NAMALWA (cell line): ENCODE data around the gene ICAM5.
"Not testable (repeated sequence)": the region's sequence is repeated elsewhere in the genome, so short reads cannot be mapped to it uniquely, and the experiment has no call there.

ENCODE experiments used
- DNase-seq: peaks from one replicate; pipeline ENCODE4 v3.0.0-alpha.2; 2015; ENCODE audit warnings: low spot score

The ICAM5 gene

DNA sequence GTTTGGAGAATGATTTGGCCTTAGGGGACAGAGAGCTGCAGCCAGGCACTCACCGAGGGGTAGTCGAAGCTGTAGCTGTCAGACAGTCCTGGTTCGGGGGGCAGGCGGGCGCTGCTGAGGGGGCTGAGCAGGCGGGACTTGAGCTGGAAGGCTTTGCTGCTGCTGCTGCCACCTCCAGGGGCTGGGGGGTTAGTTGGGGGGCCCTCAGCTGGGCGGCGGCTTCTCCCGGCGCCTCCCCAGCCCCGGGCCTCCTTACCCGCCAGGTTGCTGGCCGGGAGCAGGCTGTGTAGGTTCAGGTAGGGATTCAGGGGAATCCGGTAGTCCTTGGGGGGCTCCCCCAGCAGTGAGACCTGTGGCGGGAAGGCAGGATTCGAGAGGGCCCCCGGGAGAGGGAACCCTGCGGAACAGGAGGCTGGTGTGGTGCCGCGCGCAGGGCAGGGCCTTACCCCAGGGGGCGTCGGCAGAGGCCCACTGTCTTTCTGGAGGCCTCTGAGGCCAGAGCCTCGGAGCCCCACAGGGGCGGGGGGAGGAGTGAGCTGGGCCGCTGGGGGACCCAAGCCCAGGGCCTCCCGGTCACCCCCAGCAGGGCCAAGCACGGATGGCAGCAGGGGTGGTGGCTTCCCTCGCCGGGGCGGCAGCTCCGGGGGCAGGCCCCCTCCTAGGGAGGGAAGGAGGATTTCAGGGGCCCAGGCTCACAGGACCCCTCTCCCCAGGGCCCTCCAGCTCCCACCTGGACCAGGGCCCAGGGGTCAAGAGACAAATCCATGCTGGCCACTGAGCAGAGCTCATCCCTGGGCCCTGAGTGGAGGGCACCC lies 31.1 kb downstream of the ICAM5 start:
- DNase-seq: no peak

- no peak for DNase-seq
Observed at GRCh38 chr19:10321417-10321797, 31.7 kb downstream of the ICAM5 start.

- no peak for DNase-seq
Observed at GRCh38 chr19:10321874-10322835, 32.4 kb downstream of the ICAM5 start.

GRCh38 chr19:10325732-10326131 lies 36.0 kb downstream of the ICAM5 start:
- DNase-seq: no peak

DNA sequence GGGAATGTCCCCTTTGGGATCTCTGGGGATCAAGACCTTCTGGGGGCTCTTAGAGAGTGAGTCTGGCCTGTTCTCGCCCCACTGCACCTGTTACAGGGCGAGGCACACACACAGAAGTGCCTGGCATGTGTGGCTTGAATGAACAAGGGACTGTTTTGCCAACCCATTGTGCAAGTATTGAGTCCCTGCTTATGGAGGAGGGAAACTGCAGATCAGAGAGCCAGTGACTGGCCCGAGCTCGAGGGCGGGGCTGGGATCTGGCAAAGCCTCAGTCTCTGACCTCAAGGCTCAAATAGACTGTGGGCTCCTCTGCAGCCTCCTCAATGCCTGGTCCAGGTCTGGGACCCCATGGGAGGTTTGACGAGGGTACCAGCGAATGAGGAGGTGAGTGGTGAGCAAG lies 38.0 kb downstream of the ICAM5 start:
- DNase-seq: no peak

GRCh38 chr19:10328558-10329429 lies 39.0 kb downstream of the ICAM5 start:
- no peak for DNase-seq

DNA sequence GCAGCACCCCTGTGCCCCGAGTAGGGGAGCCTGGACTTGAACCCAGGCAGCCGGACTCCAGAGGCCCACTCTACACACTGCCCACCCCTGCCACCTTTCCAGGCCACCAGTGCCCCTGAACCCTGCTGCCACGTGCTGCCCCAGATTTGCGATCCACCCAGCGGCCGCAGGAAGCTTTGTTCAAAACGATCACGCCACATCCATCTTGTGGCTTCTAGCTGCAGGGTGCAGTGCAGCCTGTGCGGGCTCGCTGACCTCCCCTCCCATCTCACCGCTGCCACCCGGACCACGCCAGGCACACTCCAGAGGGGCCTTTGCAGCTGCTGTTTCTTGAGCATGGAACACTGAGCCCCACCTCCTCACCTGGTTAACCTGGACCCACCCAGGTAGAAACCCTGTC lies 39.8 kb downstream of the ICAM5 start:
- no peak for DNase-seq

DNA sequence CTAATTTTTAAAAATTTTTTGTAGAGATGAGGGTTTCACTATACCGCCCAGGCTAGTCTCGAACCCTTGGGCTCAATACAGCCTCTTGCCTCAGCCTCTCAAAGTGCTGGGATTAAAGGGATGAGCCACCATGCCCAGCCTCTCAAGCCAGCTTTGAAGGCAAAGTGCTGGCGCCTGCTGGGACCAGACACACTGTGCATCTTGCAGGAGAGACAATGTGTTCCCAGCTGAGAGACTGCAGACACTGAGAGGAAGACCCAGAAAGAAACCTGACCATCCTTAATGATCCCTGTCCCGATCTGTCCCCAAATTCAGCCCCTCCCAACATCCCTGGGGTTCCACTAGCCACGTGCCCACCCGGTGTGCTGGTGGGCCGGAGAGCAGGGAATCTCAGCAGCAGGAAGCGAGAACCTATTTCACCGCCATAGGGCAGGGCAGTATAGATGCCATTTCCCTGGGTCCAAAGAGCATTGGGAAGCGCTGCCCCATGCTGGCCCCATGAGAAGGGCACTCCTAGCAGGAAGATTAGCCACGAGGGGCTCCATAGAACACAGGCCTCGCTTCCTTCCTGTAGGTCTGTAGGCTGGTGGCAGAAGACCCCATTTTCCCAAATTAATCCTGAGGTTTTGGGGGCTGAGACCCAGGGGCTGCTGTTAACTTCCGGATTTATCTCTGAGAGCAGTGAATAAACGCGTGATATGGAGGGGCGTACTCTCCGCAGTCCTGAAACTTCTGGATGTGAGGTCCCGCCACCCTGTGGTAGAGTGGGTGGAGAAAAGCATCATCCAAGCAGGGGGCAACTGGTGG lies 42.6 kb downstream of the ICAM5 start:
- no peak for DNase-seq

DNA sequence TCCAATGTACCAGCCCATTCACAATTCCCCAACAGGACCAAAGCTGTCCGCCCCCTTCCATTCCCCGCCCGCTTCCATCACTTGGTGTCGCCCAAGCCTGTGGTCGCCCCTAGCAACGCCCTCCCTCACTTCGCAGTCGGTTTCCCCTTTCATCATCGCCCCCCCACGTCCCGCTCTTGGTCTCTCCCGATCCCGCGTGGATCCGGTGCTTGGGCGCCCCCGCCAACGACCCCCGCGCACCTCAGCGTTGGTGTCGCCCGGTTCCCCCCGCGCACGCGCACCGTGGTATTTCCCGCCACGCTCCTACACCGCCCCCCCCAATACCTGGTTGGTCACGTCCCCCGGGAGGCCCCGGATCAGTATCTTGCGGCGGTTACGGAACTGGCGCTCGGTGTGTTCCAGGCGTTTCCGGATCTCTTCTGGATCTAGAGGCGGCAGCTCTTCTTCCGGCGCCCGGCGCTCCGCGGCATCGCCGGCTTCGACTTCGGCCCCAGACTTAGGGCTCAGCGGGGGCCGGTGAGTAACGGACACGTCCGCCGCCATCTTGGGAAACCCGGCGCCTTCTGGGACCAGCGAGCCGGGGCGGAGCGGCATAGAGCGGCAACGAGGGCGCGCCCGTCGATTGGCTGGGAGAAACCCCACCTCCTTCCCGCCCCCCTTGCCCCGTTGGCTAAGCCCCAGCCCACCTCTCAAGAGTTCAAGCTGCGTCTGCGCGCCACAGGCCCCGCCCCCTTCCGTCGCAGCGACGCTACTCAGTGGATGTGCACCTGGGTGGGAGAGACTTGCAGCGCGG lies 43.4 kb downstream of the ICAM5 start, which contains the start of gene RAVER1:
Gene RAVER1 (minus strand): TSS at position 565 of the 793 bp plus-strand sequence. CDS start 22 bp downstream, at position 543.
- DNase-seq: peak; percentile 97

DNA sequence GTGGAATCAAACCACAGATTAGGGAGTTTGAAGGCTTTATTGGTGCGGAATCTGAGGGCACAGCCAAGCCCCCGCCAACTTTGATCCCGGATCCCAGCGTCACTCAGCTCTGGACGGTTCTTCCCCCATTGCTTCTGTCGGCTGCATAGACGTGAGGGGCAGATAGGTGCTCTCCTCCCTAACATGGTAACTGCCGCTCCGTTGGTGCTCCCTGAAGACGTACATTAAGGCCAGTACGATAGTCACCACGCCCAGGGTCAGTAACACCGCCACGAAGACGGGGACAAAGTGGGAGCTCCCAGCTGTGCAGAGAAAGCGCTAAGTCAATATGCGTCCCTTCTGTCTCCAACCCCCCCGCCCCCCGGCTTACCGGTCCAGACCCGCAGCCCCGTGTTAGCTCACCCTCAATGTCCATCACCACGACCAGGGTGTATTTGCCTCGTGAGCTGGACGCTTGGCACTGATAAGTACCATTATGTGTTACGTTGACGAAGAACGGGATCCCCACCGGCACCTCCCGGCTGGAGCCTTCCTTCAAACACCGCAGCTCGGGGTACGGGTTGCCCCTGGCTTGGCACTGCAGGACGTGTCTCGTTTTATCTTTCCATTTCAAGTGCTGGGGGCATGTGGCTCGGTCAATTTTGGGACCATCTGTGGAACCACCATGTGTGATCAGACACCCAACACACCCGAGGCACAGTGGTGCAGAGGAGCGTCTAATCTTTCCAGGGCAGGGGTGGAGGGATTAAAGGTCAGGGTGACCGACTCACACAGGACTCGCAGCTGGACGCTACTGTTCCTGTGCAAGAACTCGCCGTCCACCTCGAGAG lies 44.2 kb downstream of the ICAM5 start:
- no peak for DNase-seq

- DNase-seq: peak; percentile 77
Observed at GRCh38 chr19:10334588-10335351, 45.0 kb downstream of the ICAM5 start.

DNA sequence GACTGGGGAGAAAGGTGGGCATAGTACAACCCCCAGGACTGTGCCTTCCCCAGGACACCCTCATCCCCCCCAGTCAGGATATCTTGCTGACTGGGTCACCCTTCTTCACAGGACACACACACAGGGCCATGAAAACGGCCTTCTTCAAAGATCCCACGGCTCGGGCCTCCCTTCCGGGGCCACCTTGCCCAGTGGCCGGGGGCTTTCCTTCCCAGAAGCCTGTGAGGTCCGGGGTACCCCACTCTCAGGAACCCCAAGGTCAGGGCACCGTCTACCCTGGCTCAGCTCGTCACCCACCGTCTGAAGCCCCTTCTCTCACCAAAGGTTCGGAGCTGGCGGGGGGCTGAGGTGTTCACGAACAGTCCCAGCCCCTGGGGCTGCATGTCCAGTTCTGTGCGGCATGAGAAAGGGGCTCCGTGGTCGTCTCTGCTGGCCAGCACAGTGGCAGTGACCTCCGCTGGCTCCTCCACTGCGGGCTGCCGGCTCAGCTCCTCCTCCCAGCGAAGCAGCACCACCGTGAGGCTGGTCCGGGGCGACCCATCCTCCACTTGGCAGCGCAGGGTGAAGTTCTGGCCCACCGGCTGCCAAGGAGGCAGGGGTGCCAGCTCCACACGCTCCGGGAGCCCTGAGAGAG lies 45.7 kb downstream of the ICAM5 start:
- DNase-seq: no peak

DNA sequence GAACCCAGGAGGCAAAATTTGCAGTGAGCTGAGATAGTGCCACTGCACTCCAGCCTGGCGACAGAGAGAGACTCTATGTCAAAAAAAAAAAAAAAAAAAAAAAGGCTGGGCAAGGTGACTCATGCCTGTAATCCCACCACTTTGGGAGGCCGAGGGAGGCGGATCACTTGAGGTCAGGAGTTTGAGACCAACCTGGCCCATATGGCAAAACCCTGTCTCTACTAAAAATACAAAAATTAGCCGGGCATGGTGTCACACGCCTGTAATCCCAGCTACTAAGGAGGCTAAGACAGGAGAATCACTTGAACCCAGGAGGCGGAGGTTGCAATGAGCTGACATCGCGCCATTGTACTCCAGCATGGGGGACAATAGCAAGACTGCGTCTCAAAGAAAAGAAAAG lies 47.0 kb downstream of the ICAM5 start:
- DNase-seq: not testable (repeated sequence)

DNA sequence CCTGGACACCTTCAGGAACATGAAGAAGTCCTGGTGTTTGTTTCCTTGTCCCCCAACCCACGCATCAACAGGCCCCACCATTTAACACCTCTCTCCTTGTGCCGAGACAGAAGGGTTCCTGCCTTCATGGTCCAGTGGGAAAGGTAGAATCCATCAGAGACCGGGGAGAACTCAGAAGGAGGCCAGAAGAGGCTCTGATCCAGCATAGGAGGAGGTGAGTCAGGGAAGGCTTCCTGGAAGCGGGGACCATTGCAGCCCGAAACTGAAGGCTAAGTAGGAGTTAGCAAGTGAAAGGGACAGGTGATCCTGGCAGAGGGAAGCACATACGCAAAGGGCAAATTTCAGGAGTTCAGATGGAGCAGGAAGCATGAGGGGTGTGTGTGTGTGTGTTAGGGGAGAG lies 49.2 kb downstream of the ICAM5 start:
- no peak for DNase-seq

DNA sequence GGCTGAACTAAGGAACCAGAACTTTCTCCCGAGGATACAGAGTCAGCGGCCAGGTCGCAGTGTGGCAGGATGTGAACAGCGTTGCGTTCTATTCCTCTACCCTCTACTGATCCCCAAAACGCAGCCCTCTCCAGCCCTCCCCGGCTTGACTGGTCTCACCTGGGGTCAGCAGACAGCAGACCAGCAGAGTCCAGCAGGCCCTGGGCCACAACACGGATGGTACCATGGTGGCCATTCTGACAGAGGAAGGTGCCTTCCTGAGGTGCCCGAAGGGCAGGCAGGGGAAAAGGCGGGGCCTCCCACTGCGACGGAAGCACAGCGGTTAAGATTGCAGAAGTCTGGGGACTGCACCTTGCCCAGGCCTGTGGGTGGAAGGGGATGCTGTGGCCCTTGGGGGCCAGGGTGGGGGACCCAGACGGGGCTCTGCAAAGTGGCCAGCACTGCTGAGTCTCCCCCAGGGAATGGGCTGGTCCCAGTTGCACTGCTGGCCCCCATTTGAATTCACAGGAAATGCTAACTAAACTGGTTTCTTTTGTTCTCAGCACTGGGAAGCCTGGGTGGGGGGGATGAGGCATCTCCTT lies 49.7 kb downstream of the ICAM5 start, which contains the start of gene ICAM3:
Gene ICAM3 (minus strand): TSS at position 245 of the 581 bp plus-strand sequence. CDS start 10 bp downstream, at position 235.
- peak; percentile 67 for DNase-seq

DNA sequence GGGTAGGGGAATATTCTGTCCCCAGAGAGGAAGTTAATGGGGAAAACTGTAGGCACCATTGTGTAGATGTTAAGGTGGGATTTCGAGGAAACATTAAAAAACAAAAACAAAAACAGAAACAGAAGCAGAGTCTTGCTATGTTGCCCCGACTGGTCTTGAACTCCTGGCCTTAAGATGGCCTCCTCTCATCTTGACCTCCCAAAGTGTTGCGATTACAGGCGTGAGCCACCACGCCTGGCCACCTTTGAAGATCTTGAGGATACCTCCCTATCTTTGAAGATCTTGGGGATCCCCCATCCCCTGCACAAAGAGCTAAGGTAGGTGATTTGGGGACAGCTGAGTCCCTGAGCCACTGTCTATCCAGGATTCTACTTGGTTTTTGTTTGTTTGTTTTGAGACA lies 50.2 kb downstream of the ICAM5 start:
- DNase-seq: no peak

DNA sequence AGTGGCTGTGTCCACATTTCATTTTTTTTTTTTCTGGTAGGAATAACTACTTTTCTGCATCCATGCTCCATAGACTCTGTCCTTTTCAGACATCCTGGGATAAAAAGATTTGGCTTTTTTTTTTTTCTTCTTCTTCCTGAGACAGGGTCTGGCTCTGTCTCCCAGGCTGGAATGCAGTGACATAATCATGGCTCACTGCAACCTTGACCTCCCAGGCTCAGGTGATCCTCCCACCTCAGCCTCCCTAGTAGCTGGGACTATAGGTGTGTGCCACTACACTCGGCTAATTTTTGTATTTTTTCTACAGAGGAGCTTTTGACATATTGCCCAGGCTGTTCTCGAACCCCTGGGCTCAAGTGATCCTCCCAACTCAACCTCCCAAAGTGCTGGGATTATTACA lies 53.7 kb downstream of the ICAM5 start:
- no peak for DNase-seq

DNA sequence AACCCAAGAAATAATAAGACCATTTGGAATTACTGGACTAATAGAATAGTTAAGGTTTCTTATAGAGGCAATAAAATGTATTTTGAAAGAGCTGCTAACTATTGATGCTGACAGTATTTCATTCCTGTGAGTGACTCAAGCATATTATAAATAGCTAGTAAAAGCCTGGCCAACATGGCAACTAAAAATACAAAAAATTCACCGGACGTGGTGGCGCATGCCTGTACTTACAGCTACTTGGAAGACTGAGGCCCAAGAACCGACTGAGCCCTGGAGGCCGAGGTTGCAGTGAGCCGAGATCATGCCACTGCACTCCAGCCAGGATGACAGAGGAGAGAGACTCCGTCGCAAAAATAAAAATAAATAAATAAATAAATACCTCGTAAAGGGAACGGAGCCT lies 55.0 kb downstream of the ICAM5 start:
- DNase-seq: no peak
